Left hindlimb (tissue), 1 donor: ENCODE data around the gene RGS5.

ENCODE experiments used
- DNase-seq: peaks from one replicate; pipeline ENCODE4 v3.0.0-alpha.2; 2018

Gene RGS5

GRCh38 chr1:163141556-163141955, 61.2 kb downstream of the RGS5 start:
- no peak for DNase-seq

- no peak for DNase-seq
Observed at GRCh38 chr1:163137556-163138265, 65.0 kb downstream of the RGS5 start.

- no peak for DNase-seq
Observed at GRCh38 chr1:163131981-163132380, 70.7 kb downstream of the RGS5 start.

GRCh38 chr1:163130225-163130856, 72.4 kb downstream of the RGS5 start:
- DNase-seq: no peak

GRCh38 chr1:163128282-163128681, 74.4 kb downstream of the RGS5 start:
- DNase-seq: no peak

- no peak for DNase-seq
Observed at GRCh38 chr1:163124812-163125211, 77.9 kb downstream of the RGS5 start.

- no peak for DNase-seq
Observed at GRCh38 chr1:163120372-163120771, 82.3 kb downstream of the RGS5 start.

- DNase-seq: no peak
Observed at GRCh38 chr1:163119707-163120106, 83.0 kb downstream of the RGS5 start.

GRCh38 chr1:163115887-163116286, 86.8 kb downstream of the RGS5 start:
- no peak for DNase-seq

GRCh38 chr1:163107655-163108054, 95.1 kb downstream of the RGS5 start:
- DNase-seq: no peak

- DNase-seq: no peak
Observed at GRCh38 chr1:163106364-163106987, 96.2 kb downstream of the RGS5 start.

GRCh38 chr1:163104385-163105099, 98.2 kb downstream of the RGS5 start:
- no peak for DNase-seq

- no peak for DNase-seq
Observed at GRCh38 chr1:163102590-163102989, 100.1 kb downstream of the RGS5 start.

GRCh38 chr1:163095213-163095612, 107.5 kb downstream of the RGS5 start:
- DNase-seq: no peak

GRCh38 chr1:163094589-163094988, 108.1 kb downstream of the RGS5 start:
- no peak for DNase-seq

GRCh38 chr1:163094182-163094581, 108.5 kb downstream of the RGS5 start:
- DNase-seq: no peak

GRCh38 chr1:163093579-163093978, 109.1 kb downstream of the RGS5 start:
- no peak for DNase-seq

- no peak for DNase-seq
Observed at GRCh38 chr1:163093169-163093568, 109.5 kb downstream of the RGS5 start.
